LNCAP (cell line): ENCODE measurements around the gene KLHL6.

Experiments
- TF ChIP-seq, protein P1 (sequence below): fragments of 450-650 bp; IDR thresholded peaks from 2 replicates; pipeline ENCODE4 v1.5.1; 2017; ENCODE audit warnings: mild to moderate bottlenecking

KLHL6 gene

DNA sequence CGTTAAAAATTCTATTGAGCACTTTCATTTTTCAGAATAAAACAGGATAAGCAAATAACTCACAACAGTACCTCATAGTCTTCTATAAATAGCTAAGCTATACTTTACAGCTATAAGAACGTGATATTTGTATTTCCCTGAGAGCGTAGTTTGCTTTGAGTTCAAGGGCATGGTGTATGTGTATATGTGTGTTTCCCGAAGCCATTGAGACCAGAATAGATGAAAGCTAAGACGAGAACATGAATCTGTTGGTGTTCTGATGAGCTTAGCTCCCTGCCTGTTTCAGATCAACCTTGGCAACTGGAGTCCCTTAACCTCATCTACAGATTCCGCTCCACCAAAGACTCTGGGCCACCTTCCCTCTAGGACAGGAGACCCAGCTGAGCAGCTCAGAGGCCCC, 67.6 kb downstream of the KLHL6 start:
- TF ChIP-seq, protein P1, sequence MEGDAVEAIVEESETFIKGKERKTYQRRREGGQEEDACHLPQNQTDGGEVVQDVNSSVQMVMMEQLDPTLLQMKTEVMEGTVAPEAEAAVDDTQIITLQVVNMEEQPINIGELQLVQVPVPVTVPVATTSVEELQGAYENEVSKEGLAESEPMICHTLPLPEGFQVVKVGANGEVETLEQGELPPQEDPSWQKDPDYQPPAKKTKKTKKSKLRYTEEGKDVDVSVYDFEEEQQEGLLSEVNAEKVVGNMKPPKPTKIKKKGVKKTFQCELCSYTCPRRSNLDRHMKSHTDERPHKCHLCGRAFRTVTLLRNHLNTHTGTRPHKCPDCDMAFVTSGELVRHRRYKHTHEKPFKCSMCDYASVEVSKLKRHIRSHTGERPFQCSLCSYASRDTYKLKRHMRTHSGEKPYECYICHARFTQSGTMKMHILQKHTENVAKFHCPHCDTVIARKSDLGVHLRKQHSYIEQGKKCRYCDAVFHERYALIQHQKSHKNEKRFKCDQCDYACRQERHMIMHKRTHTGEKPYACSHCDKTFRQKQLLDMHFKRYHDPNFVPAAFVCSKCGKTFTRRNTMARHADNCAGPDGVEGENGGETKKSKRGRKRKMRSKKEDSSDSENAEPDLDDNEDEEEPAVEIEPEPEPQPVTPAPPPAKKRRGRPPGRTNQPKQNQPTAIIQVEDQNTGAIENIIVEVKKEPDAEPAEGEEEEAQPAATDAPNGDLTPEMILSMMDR, result no peak

DNA sequence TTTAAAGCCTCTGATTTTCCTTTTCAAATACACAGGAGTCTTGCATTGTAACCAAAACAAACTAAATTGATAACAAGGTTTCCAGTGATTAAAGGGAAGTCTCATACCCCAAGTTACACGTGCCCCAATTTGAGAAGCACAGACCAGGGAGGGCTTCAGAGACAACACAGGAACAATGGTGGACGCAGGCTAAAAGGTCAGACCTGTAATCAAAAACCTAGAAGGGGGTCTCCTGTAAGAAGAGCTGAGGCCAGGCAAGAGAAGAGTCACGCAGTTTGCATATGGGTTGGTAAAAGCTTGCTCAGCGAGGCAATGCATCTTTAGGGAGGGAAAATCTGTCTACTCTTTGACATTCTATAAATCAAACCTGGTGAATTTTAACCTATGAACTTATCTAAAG, 68.5 kb downstream of the KLHL6 start:
- TF ChIP-seq, protein P1, result no peak

DNA sequence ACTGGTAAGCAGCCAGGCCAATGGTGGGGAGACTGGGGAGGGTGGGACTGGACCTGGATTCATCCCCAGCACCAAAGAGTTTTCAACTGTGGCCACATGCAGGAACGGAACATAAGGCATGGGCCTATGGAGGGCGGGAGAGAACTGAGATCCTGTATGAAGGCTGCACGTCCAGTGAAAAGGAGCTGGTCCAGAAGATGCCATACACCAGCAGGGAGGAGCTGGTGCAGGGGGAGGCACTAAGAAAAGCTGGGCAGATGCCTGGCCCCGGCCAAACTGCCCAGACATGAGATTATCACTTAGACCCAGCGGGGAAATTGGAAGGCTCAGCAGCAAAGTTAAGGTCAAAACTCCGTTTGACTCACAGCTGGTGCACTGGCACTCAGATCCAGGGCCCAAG, 69.0 kb downstream of the KLHL6 start:
- TF ChIP-seq, protein P1, result no peak

DNA sequence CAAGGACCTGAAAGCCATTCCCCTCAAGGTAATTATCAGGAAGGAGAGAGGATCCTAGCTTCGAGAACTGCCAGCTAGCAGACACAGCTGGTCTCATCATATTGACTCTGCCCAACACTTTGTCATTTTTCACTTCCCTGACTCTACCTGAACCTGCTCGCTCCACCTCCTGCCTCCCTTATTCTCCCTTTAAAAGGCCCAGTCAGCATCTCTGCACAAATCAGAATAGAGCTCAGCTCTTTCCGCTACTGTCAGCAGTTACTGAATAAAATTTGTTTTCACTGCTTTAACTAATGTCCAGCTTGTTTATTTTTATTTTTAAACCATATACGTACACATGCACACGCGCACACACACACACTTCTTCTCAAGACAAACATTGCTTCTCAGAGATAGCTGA, 69.9 kb downstream of the KLHL6 start:
- TF ChIP-seq, protein P1, result no peak

DNA sequence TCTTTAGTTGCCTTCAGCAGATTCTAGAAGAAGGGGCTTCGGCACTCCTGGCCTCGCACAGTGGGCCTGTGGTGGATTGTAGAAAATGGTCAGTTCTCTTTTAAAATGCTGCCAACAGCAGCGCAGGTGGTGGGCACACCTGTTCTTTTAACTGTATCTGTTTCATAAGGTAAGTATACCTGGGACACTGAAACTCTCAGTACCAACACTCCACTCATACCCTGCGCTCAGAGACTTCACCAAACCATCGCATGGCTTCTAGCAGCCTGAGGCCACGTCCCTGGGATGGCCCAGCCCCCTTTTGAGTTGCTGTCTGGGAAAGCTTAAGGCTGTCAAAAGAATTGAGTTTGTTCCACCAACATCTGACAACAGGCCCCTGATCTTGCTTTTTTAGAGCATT, 70.4 kb downstream of the KLHL6 start:
- TF ChIP-seq, protein P1, result no peak

DNA sequence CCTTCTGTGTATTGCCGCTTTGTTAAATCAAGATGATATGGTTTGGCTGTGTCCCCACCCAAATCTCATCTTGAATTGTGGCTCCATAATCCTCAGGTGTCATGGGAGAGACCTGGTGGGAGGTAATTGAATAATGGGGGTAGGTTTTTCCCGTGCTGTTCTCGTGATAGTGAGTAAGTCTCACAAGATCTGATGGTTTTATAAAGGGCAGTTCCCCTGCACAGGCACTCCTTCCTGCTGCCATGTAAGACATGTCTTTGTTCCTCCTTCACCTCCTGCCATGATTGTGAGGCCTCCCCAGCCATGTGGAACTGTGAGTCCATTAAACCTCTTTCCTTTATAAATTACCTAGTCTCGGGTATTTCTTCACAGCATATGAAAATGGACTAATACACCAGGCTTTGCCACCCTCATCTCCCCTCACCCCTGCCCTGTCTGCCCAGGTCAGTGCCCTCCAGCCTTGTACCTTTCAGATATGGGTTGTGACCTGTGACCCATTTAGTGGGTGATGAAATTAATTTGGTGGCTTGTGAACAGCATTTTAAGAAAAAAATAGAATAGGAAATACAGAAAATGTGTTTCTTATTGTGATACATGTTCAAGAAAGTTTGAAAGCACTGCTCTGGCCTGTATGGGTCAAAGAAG, 71.0 kb downstream of the KLHL6 start:
- TF ChIP-seq, protein P1, result no peak

DNA sequence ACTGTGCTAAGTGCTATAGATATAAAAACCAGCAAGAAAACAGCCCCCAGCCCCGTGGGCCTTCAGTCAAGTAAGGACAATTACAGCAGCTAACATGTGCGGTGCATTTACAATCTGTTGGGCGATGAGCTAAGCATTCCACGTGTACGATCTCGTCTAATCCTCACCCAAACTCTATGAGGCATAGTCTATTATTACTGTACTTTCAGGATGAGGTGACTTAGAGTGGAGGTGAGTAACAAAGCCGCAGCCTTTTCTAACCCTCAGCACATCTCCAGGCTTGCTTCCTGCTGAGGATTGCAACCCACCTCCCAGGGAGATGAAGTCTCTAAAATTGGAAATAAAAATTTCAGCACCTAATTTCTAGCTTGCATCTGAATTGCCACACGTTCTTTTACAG, 73.9 kb downstream of the KLHL6 start:
- TF ChIP-seq, protein P1, result no peak

DNA sequence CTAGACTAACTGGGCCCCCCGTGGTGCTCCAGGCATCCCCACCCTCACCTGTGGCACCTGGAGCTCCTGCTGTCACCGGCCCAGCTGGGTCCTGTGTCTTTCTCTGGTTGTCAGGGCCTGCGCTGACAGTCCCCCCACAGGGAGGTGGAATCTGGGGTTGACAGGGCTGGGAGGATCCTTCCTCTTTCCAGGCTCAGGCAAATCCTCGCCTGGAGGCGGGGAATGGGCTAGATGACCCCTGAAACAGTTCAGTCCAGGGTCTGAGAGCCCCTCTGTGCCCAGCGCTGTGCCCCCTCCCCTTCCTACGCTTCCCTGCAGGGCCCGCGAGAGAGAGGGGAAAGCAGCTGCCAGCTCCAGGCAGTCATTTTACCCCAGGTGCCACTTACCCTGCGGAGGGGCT, 77.0 kb downstream of the KLHL6 start:
- TF ChIP-seq, protein P1, result no peak
